Ascending aorta (tissue), 2 donors: ENCODE results near the gene HELZ. TPM values are rescaled to one million over a fixed set of nuclear protein-coding genes. Genes with fewer than 3 reads are reported as not detected.

Experiments used
- DNase-seq, 2 donors: peaks; one replicate each; pipeline ENCODE4 v3.0.0-alpha.2; 2019; ENCODE audit warnings: low spot score in 2 of 2
- H3K27ac ChIP-seq, 2 donors: fragments of 200-600 bp; sonication (generic); one replicate each; pipeline ENCODE4 v1.5.1; 2016 to 2017; ENCODE audit warnings: mild to moderate bottlenecking in 1 of 2
- H3K27me3 ChIP-seq: fragments of 200-600 bp; sonication (generic); one replicate; pipeline ENCODE4 v1.5.1; 2017
- H3K36me3 ChIP-seq, 2 donors: fragments of 200-600 bp; sonication (generic); one replicate each; pipeline ENCODE4 v1.5.1; 2016
- H3K4me1 ChIP-seq, 2 donors: fragments of 200-600 bp; sonication (generic); one replicate each; pipeline ENCODE4 v1.5.1; 2016 to 2017; ENCODE audit warnings: mild to moderate bottlenecking in 1 of 2
- H3K4me3 ChIP-seq, 2 donors: fragments of 200-600 bp; sonication (generic); one replicate each; pipeline ENCODE4 v1.5.1; 2016 to 2017; ENCODE audit warnings: mild to moderate bottlenecking in 1 of 2
- H3K9me3 ChIP-seq, 2 donors: fragments of 200-600 bp; sonication (generic); one replicate each; pipeline ENCODE4 v1.5.1; 2016
- intact Hi-C: fragments of 100-400 bp; cut with DNase I; formaldehyde crosslinking; loops from one replicate; pipeline ENCODE4 v1.15.1; 2023
- total RNA-seq: library from RNA; depleted of rRNA; stranded (reverse); fragments of >200 nt; gene quantifications from one replicate; pipeline ENCODE4 v1.1.0, GENCODE V29; 2016
- TF ChIP-seq, protein P1 (sequence below), 3 experiments: fragments of 200-600 bp in 2 of 3; fragments of 450-650 bp in 1 of 3; sonication (generic) in 2 of 3; IDR thresholded peaks; one replicate each; pipeline ENCODE4 v1.5.1; 2016 to 2019; ENCODE audit warnings: antibody characterized with exemption in 3 of 3, mild to moderate bottlenecking in 1 of 3, moderate library complexity in 1 of 3

HELZ gene
- total RNA-seq, 1 donor from 2014 or later, result 36.1 TPM

DNA sequence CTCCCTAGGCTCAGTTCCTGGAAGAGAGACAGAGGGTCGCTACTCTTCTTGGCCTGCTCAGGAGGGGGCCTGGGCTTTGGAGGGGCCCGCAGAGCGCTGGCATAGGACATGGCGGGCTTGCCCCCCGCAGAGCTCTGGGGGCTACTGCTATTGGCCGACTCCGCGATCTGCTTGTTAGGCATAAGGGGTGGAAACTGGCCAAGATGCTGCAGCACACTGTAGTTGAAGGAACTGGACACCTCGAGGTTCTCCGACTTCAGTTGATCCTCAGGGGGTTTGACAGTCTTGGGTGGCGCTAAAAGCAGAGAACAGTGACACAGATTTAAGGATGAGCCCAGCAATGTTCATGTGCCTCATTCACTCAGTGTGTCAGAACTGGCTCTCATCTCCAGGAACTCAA is 166.7 kb downstream of the HELZ start:
- H3K27ac ChIP-seq, result no peak overlapping the region
- intact Hi-C loops, result no loop called here

GRCh38 chr17:67076290-67076689 is 168.7 kb downstream of the HELZ start:
- DNase-seq, result no peak
- Histone ChIP-seq H3K9me3 (no peaks in the 10 kb centered on the region), H3K36me3 (peaks cover 4 to 9% of the 10 kb centered on the region in 2 donors), H3K4me3 (no peak overlapping the region), H3K27ac (no peak overlapping the region), H3K27me3 (no peaks in the 10 kb centered on the region), H3K4me1 (no peaks in the 10 kb centered on the region)
- intact Hi-C loops, result no loop called here
- TF ChIP-seq, protein P1, sequence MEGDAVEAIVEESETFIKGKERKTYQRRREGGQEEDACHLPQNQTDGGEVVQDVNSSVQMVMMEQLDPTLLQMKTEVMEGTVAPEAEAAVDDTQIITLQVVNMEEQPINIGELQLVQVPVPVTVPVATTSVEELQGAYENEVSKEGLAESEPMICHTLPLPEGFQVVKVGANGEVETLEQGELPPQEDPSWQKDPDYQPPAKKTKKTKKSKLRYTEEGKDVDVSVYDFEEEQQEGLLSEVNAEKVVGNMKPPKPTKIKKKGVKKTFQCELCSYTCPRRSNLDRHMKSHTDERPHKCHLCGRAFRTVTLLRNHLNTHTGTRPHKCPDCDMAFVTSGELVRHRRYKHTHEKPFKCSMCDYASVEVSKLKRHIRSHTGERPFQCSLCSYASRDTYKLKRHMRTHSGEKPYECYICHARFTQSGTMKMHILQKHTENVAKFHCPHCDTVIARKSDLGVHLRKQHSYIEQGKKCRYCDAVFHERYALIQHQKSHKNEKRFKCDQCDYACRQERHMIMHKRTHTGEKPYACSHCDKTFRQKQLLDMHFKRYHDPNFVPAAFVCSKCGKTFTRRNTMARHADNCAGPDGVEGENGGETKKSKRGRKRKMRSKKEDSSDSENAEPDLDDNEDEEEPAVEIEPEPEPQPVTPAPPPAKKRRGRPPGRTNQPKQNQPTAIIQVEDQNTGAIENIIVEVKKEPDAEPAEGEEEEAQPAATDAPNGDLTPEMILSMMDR (IDR thresholded peaks at IDR 0.05), result no peak

More for the DNA sequence above, 166.7 kb downstream of the HELZ start:
- no peak for DNase-seq
- no peaks in the 10 kb centered on the region for H3K9me3 ChIP-seq
- H3K4me1 ChIP-seq, result no peaks in the 10 kb centered on the region
- H3K27me3 ChIP-seq, result no peaks in the 10 kb centered on the region
- TF ChIP-seq, protein P1 (IDR thresholded peaks at IDR 0.05), result no peak
- no peak overlapping the region for H3K4me3 ChIP-seq
- peaks cover 4 to 9% of the 10 kb centered on the region in 2 donors for H3K36me3 ChIP-seq

- intact Hi-C loops, result no loop called here
These were observed 170.2 kb downstream of the HELZ start for GRCh38 chr17:67074781-67075180.

GRCh38 chr17:67072885-67073284 is 172.1 kb downstream of the HELZ start:
- Histone ChIP-seq H3K4me1 (no peaks in the 10 kb centered on the region), H3K4me3 (no peak overlapping the region), H3K36me3 (peaks cover 2 to 5% of the 10 kb centered on the region in 2 donors), H3K27me3 (no peaks in the 10 kb centered on the region), H3K9me3 (no peaks in the 10 kb centered on the region), H3K27ac (no peak overlapping the region)
- TF ChIP-seq, protein P1 (IDR thresholded peaks at IDR 0.05), result no peak
- DNase-seq, result no peak
- intact Hi-C loops, result no loop called here

More at GRCh38 chr17:67074781-67075180, 170.2 kb downstream of the HELZ start:
- H3K36me3 ChIP-seq, result peaks cover 4 to 9% of the 10 kb centered on the region in 2 donors
- no peak for DNase-seq
- H3K27me3 ChIP-seq, result no peaks in the 10 kb centered on the region
- no peaks in the 10 kb centered on the region for H3K9me3 ChIP-seq
- H3K27ac ChIP-seq, result no peak overlapping the region
- H3K4me3 ChIP-seq, result no peak overlapping the region
- H3K4me1 ChIP-seq, result no peaks in the 10 kb centered on the region
- TF ChIP-seq, protein P1 (IDR thresholded peaks at IDR 0.05), result no peak

- Histone ChIP-seq H3K4me1 (no peaks in the 10 kb centered on the region), H3K9me3 (no peaks in the 10 kb centered on the region), H3K36me3 (peaks cover 3 to 5% of the 10 kb centered on the region in 2 donors), H3K27me3 (no peaks in the 10 kb centered on the region), H3K4me3 (no peak overlapping the region), H3K27ac (no peak overlapping the region)
- no peak for DNase-seq
- TF ChIP-seq, protein P1 (IDR thresholded peaks at IDR 0.05), result no peak
- intact Hi-C loops, result no loop called here
These were observed 173.4 kb downstream of the HELZ start for GRCh38 chr17:67071595-67071994.

GRCh38 chr17:67069603-67070136 is 175.3 kb downstream of the HELZ start:
- Histone ChIP-seq H3K4me1 (no peaks in the 10 kb centered on the region), H3K9me3 (no peaks in the 10 kb centered on the region), H3K27ac (no peak overlapping the region), H3K4me3 (no peak overlapping the region), H3K27me3 (no peaks in the 10 kb centered on the region), H3K36me3 (peaks cover 3 to 5% of the 10 kb centered on the region in 2 donors)
- TF ChIP-seq, protein P1 (IDR thresholded peaks at IDR 0.05), result no peak
- intact Hi-C loops, result no loop called here
- no peak for DNase-seq
